HG02840 (cell line): Measurements from ENCODE around the gene DMAP1.

Experiments
- ATAC-seq: cut with Tn5 transposase; IDR thresholded peaks from one replicate; pipeline ENCODE4 v1.9.1; 2021; ENCODE audit warnings: mild to moderate bottlenecking, moderate library complexity, moderate number of reproducible peaks; ENCODE audit not compliant: unreplicated experiment, low FRiP score

Gene DMAP1

DNA sequence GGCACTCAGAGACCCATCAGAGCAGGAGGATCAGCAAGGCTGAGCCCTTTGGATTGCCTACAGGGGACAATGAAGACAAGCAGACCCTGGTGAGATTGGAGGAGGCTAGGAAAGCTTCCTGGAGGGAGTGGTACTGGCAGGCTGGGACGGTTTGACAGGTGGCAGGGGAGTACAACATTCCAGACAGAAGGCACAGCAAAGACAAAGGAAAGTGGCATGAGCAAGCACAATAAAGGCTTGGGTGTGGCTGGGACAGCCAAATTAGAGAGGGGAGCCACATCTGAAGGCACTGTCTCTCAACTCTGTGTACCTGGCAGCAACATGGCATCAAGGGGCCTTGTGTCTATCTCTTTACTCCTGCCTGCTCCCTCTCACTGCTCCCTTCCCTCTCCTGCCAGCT is 38.2 kb downstream of the DMAP1 start:
- no peak for ATAC-seq

DNA sequence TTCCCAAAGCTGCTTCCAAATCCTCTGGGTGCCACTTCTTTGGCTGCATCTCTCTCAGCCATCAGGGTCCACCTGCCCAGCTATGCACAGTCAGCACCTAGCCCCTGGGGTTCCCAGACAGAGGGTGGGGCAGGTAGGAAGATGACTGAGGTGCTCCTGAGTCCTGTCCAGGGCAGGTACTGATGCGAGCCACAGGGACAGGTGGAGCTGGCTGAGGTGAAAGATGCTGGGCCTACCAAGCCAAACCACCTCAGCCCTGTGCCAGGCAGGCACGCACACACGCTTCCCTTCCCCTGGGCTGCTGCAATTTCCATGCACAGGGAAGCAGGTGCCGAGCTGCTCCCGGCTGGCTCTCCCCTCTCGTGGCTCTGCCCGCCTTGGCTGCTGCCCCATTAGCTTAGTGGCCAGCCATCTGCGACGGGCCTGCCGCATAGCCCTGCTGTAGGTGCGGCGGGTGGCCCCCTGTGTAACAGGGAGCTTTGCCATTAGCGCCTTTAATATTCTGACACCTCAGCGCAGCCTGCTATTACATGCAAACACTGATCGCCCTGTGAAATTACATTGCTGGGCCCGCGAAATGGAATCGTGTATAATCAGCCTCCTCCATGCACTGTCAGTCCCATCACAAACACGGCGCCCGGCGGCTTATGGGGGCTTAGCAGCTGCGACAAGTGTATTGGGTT is 38.9 kb downstream of the DMAP1 start:
- ATAC-seq = no peak

DNA sequence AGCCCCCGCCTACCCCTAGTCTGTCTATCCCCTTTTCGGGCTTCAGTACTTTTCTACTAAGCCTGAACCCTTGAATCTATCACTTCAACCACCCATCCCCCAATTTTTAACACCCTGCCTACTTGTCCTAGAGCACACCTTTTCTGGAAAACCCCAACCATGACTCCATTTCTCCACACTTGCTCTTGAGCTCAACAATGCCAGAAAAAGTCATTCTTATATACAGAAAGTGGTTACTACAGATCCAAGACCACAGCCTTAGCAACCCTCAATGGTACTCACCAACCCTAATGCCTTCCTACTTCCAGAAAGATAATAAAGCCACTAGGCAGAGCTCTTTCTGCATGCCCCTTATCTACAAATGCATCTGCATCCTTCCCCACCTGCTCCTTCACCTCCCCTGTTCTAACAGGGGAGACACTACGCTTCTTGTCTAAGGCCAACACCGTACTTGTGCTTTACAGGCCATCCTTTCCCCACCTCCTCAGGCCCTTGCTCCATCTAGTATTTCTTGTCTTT is 41.2 kb downstream of the DMAP1 start:
- ATAC-seq = no peak

DNA sequence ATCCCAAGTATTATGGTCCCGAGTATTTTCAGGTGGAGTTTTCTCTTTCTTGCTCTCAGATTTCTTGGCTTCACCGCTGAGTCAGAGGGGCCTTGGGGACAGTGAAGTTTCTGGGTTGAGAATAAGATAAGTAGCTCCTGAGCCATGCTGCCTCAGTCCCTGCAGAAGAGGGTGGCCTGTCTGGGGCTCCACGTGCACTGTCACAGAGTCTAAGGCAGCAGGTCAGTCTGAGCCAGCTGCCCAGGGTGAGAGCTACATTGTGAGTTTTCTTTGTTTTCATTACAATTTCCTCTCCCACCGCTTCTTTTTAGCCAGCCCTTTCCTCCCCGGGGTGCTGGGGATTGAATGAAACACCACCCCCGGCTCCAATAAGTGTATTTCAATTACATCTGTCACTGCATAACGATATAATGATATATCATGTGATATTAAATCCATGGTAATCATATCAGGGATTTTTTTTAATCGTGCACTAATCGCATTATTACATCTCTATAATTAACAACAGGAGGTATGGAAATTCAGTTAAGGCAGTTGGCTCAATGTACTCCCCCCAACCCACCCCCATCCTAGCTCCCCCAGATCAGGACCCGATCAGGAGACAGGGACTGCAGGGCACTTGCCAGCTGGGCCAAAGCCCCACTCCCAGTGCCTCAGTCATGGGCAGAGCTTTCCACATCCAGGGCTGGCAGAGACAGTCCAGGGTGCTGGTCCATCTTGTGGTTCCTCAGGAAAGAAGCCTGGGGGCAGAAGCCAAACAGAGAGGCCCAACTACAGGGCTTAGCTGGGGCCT is 43.7 kb downstream of the DMAP1 start:
- no peak for ATAC-seq

DNA sequence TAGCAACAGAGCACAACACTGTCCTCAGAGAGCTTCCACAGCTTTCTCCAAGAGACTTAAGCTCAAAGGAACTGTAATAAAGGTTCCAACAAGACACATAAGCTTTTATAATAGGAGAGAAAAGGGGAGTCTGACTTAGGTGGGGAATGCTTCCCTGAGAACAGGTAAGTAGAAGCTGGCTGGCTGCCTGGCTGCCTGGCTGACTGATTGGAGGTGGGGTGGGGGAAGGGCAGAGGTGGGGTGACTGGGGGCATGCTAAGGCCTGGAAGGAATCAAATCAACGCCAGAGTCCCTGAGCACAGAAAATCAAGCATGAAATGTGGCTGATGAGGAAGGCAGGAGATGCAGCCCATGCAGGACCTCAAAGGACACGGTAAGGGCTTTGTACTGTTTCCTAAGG is 45.8 kb downstream of the DMAP1 start:
- ATAC-seq = no peak

DNA sequence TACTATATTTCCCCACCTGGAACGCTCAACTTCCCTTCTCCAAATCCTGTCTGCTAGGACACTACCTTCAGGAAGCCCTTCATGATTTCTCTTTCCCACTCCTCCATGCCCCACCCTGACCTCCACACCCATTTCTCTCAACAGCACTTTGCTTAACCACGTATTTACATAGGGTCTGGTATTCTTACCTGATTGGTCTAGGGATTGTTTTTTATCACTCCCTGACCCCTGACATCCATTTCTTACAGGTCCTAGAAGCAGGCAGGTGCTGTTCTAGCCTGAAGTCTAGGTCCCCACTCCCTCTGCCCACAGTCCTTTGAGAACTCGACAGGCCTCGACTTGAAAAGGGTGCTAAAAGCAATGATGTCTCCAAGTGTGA is 47.5 kb downstream of the DMAP1 start:
- ATAC-seq = no peak

DNA sequence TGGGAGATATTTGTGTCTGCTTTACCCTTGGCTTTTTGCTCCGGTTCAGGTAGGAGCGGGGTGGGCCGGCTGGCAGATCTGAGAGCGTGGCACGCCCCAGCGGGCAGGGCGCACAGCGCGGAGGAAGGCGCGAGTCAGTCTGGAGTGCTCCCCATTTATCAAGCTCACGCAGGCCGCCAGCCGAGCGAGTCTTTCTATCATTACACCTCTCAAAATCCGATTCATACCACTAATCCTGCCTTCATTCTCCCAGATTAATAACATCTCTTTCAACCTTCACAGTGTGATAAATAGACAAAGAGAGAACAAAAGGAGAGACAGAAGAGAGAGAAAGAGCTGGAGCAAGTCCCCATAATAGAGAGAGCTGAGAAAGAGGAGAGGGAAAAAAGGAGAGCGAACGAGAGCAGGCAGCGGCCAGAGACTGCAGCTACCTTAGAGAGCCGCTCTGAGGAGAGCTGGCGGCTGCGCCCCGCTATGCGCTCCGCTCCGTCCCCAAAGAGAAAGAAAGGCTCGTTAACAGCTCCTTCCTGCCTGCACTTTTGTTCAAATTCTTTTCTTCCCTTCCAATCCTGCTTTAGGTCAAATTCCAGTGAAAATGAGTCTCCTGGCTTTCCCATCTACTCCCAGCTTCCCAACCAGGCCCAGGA is 48.0 kb downstream of the DMAP1 start:
- ATAC-seq = no peak

DNA sequence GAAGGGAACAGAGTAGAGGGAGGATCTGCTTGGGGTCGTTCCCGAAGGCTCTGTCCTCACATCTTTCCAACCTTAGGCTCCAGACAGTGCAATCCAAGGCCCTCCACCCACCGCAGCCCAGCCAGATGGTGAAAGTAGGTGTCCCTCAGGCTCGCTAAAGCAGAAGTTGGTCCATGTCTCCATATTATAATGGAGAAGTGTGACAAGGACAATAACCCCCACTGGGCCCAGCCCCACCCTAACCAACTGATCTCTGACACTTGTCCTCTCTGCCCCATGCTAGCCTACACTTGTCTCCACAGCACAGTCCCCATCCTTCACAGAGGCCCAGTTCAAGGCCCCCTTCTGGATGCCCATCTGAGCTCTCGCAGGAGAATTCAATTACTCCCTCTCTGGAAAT is 48.7 kb downstream of the DMAP1 start:
- no peak for ATAC-seq

DNA sequence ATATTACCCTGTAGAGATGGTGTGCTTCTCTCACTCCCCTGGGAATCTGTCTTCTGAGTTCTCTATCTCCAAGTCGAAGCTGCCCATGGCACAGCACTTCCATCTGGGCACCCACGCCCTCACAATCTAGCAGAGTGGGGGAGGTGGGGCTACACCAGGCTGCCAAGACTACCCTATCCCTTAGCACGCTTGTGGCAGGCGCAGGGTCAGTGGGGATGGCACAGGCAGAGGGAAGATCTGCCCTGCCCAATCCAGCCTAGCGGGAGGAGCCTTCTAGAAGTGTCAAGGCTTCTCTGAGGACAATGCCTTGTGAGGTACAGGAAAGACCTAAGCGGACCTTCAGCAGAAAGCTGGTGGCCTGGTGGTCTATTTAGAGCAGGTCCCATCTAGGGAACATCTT is 49.1 kb downstream of the DMAP1 start:
- no peak for ATAC-seq

DNA sequence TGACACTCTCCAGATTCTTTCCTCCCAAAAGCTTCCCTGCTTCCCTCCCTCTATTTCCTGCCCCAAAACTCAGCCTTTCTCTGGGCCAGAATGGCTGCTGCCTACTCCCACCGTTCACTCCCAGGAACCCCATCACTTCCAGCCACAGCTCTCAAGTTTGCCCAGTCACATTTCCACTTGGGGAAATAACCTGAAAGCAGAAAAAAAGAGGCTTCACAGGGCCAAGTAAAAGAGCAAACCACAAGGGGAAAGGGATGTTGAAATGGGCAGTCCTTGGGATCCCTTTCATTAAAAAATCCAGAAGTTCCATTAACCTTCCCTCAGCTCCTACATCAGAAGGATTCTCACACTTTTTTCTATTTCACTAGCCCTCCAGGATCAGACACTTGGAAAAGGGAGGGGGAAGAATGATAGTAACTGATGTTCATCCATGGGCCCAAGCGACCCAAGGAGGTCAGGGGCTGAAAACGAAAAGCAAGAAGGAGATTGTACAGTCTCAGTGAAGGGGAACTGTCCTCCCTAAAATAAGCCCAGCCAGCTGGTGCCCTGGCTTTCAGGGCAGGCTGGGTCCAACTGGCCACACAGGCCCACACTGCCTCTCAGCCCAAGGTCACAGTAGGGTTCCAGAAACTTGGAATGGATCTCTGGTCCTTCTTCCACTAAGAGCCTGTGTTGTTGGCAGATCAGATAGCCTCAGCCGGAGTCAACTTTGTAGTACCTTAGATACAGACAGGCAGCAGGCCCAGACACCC is 49.7 kb downstream of the DMAP1 start:
- ATAC-seq = no peak

DNA sequence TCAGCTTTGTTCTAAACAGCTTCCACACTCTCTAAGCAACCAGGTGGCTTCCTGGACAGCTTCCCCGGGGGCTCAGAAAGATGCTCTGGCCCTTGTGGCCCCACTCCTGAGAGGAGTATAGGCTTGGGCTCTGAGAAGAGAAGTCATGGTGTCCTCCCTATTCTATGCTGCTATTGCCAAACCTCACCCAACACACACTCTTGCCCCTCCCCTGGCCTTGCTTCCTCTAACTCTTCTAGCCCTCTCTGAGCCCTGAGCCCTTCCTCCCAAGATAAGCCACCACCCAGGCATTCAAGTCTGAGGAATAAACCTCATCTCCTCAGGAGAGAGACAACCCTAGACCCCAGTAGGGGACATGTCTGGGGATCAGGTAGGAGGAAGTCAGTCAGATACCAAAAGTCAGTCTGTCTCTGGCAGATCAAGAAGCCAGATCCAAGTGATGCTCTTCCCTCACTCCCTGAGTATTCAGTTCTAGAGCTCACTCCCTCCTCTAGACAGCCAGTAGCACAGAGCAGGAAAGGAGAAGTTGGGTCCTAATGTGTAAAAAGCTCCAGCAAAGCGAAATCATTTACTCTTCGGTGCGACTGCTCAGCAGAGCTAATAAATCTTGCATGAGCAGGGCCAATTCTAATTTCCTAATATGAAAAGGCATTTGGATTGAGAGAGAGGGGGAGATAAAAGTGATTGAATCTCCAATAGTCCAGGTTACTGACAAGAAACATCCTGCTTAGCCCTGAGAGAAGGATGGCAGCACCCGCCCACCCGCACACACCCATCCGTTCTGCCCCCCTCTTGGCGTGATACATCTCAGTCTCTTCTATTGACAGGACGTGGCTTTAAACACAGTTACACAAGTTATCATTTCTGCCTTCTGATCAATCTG is 50.5 kb downstream of the DMAP1 start:
- no peak for ATAC-seq

DNA sequence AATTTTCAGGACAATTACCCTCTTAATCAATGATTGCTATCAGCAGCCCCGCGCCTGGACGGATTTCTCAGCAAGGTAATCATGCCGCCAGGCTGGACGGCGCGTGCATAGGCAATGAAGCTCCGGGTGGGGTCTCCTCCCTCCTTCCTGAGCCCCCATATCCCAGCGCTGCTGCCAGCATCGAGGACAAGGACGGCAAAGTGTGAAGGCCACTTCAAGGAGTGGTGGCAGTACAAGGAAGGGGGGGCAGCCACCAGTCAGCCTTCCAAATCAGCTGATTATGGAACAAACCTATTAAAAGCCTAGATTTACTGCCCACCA is 51.1 kb downstream of the DMAP1 start:
- ATAC-seq = no peak

DNA sequence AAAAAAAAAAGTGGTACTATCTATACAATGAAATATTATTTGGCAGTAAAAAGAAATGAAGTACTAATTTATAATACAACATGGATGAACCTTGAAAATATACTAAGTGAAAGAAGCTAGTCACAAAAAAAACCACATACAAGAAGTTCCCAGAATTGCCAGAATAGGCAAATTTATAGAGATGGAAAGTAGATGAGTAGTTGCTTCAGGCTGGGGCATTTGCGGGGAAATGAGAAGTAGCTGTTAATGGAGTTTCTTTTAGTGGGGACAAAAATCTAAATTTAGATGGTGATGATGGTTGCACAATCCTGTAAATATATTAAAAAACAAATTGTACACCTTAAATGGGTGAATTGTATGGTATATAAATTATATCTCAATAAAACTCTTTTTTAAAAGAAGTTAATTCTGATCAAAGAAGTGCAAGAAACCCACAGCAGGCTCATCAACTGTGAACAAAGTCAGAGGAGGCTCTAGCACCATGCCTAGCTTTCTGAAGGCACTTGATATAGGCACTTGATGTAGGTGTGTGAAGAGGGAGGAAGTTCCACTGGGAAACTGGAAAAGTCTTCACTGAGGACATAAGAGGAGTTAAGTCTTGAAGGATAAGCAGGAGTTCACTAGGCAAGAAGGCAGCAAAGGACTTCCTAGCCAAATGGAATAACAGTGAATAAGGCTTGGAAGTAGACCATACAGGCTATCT is 52.5 kb downstream of the DMAP1 start:
- no peak for ATAC-seq

DNA sequence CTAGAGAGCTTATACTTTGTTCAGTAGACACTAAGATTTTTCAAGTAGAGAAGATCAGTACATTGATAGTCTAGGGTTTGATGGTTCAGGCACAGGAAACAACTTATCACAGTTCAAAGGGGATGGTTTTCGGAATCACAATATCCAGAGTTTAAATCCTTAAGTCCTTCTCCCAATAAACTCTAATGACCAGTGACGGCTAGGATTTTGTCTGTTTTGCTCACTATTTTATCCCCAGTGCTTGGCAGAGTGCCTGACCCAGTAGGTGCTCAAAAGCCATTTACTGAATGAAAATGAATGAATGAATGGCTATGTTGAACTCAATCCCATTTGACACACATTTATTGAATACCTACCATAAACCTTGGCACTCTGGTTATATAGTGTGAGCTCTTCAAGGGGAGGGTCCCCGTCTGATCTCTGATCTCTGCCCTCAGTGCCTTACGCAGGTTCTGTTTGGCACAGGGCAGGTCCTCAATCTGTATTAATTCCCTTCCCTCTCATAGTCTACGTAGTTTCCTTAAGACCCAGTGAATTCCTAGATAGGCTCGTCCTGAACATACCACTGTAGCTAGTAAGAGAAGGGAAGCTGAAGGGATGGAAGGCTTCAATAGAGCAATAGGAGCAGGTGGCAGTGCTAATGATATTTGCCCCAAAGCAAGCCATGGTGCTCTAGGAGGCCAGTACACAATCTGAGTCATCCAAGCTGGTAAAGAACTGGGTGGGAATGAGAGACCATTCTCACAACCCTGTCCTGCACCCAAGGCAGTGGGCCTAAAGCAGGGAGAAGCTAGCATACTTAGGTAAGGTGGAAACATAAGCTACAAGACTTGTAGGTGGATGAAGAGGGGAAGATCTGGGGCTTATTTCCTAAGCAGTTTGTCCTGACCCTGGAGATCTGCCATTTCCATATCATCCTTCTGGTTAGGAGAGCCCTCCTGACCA is 53.4 kb downstream of the DMAP1 start:
- ATAC-seq = no peak

DNA sequence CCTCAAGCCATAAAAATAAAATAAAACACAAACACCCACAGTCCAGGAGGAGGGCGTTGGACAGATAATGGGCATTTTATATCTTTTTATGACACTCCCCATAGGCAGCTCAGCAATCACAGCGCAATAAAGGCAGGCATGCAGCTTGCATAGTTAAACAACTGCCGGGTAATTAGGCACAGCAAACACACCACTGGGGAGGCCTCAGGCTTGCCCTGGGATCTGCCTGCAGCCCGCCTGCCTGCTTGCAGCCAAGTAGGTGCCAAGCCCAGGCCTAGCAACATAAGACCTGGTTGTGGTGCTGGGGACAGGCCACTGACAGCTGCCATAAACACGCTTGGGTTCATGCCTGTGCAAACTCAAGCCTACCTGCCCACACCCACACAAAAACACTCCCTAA is 54.2 kb downstream of the DMAP1 start:
- no peak for ATAC-seq

DNA sequence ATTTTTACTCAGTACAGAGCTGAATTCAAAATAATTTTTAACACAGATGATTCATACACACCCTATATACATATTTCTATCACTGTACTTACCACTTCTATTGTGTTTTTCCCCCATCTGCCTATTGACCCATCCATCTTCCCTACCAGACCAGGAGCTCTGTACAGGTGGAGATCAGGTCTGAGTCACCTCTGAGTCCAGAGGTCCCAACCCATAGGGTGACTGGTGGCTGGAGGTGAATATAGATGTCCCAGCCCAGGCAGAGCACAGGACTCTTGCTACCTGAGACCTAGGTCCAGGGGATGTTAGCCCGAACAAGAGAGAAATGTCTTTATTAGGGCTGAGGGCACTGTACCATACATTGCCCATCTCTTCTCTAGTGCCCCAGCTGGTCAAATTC is 54.8 kb downstream of the DMAP1 start:
- no peak for ATAC-seq
